IPS-18c (cell line): Measurements from ENCODE around the gene CDC42BPB.
"Not testable (repeated sequence)": the region's sequence is repeated elsewhere in the genome, so short reads cannot be mapped to it uniquely, and the experiment has no call there.

Source experiments
- H3K4me3 ChIP-seq: 2 replicates; pipeline ENCODE4 v1.7.0; 2013; ENCODE audit warnings: low read depth, mild to moderate bottlenecking, low read length, moderate library complexity; ENCODE audit not compliant: insufficient read depth
- H3K9me3 ChIP-seq: one replicate; pipeline ENCODE4 v1.6.1; 2013; ENCODE audit warnings: mild to moderate bottlenecking, low read length, moderate library complexity; ENCODE audit not compliant: control insufficient read depth, insufficient read depth

Gene CDC42BPB

DNA sequence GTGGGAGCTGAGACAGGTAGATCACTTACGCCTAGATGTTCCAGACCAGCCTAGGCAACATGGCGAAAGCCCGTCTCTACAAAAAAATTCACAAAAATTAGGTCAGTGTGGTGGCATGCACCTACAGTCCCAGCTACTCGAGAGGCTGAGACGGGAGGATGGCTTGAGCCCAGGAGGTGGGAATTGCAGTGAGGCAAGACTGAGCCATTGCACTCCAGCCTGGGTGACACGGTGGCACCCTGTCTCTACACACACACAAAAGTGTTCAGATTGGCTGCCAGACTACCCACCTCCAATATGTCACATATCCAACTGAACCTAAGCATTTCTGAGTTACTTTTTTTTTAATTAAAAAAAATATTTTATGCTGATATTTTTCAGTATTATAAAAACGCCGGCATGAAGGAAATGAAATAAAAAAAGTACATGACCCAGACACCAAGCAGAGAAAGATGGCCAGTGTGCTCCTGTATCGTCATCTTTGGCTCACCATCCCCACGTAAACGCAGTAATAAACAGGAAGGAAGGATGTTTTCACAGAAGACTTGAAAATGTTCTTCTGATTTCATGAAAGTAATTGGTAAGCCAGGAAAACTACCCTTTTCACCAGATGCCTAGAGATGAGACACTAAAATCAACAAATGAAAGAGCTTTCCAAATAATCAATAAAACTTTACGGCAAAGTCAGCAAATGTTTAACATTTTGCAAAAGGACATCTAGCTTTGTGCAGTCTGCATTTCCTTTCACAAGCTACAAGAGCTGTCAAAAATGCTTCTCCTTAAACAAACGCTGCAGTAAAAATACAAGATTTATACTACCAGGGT is 26.4 kb downstream of the CDC42BPB start:
- Histone ChIP-seq H3K4me3 (no peak overlapping the region), H3K9me3 (no peaks in the 10 kb centered on the region)

DNA sequence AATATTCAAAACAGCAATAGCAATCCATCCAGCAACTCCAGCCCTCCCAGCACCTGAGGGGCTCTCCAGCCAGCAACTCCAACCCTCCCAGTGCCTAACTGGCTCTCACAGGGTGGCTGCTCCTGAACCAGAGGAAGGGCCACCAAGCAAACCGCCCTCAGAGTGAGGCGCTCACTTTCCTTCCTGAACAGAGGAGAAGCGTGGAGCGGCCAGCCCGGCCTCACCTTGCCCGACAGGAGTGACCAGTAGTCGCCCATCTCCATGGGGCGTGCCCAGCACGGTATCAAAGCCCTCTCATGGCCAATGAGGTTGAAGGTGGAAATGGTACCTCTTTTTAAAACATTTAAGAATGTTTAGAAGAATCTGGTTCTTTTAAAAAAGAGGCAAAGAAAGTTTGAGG is 27.4 kb downstream of the CDC42BPB start:
- no peak overlapping the region for H3K4me3 ChIP-seq
- H3K9me3 ChIP-seq: no peaks in the 10 kb centered on the region

DNA sequence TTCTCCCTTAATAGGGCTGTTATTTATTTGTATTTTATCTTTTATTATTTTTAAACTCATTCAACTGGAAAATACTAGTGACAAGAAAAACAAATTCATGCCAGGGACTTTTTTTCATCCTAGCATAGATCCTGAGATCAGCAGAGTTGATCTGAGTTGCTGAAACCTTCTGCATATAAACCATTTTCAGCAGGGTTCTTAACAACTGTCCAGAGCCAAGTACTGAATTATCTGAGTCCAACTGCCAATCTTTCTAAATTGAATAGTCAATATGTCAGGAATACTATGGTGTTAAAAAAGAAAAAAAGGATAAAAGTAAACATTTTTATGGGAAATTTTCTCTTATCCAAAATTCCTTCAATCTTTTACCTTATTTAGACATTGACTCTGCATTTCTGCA is 28.6 kb downstream of the CDC42BPB start:
- Histone ChIP-seq H3K9me3 (no peaks in the 10 kb centered on the region), H3K4me3 (no peak overlapping the region)

DNA sequence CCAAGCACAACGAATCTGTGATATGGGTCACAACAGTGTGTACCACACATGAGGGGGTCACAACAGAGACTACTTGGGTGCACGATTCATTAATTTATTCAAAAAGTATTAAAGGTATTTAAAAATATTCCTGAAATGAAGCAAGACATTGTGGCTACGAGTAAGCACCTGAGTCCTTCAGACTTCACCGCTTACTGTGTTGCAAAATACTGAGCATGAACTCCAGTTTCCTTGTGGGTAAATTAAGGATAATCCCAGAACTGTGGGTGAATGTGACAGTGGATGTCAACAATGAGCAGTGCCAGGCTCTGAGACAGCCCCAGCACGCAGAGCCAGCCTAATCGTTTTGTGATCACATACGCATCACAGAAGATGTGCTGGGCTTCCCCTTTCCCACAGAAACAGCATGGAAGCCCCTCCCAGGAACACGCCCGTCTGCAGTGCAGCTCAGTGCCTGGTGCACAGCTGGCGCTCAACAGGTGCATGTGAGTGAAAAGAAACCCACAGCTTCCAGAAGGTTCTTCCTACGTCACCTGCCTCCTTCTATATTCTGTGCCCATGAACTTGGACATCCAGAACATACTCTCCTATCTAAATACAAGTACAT is 29.1 kb downstream of the CDC42BPB start:
- H3K4me3 ChIP-seq: no peak overlapping the region

DNA sequence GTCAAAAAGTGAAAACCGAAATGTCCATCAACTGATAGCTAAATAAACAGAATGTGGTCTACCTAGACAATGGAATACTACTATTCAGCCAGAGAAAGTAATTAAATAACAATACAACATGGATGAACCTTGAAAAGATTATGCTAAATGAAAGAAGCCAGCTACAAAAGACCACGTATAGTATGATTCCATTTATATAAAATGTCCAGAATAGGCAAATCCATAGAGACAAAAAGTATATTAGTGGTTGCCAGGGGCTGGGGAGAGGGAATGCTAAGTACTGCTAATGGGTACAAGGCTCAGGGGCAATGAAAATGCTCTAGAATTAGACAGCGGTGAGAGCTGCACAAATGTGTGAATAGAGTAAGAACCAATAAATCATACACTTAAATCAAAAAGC is 29.9 kb downstream of the CDC42BPB start:
- no peaks in the 10 kb centered on the region for H3K9me3 ChIP-seq
- H3K4me3 ChIP-seq: no peak overlapping the region

More for the DNA sequence above, 29.1 kb downstream of the CDC42BPB start:
- H3K9me3 ChIP-seq: no peaks in the 10 kb centered on the region

DNA sequence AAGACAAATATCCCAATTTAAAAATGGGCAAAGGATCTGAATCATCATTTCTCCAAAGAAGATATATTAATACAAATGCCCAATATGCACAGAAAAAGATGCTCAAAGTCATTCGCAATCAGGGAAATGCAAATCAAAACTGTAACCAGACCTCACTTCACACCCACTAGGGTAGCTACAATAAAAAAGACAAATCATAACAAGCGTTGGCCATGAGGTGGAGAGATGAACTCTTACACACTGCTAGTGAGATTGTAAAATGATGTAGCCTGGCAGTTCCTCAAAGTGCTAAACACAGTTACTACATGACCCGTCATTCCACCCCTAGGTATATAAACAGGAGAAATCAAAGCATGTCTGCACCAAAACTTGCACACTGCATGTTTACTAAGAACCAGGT is 30.4 kb downstream of the CDC42BPB start:
- Histone ChIP-seq H3K9me3 (no peaks in the 10 kb centered on the region), H3K4me3 (no peak overlapping the region)

DNA sequence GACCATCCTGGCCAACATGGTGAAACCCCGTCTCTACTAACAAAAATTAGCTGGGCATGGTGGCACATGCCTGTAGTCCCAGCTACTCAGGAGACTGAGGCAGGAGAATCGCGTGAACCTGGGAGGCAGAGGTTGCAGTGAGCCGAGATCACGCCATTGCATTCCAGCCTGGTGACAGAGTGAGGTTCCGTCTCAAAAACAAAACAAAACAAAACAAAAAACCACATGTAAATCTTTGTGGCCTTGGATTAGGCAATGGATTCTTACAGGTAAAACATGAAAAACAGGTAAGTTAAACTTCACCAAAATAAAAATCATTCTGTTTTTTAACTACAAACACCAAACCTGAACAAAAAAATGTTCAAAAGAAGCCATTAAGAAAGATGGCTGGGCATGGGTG is 31.2 kb downstream of the CDC42BPB start:
- H3K4me3 ChIP-seq, H3K9me3 ChIP-seq: not testable (repeated sequence)

DNA sequence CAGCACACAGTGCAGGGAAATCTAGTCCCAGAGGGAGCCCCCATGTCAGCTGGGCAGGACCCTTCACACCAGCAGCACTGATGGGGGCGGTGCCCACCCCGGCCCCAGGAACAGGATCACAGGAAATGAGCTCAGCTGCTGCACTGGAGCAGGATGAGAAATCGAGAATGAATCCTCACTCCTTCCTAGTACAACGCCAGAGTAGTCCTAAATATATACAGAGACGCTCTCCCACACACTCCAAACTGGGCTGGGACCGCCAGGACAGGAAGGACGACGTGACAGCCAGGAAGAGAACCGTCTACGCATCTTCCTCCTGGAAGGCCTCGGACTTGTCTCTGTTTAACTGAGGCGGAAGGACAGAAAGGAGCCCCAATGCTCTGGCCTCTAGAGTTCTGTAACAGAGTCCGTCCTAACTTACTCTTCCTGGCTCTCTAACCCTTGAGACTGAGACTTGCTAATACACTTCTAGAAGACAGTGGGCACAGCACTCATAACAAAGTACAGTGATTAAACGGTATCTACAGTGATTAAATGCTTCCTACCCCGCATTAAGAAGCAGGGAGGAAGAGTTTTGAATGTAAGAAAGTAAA is 33.4 kb downstream of the CDC42BPB start:
- H3K4me3 ChIP-seq: no peak overlapping the region
- H3K9me3 ChIP-seq: no peaks in the 10 kb centered on the region

DNA sequence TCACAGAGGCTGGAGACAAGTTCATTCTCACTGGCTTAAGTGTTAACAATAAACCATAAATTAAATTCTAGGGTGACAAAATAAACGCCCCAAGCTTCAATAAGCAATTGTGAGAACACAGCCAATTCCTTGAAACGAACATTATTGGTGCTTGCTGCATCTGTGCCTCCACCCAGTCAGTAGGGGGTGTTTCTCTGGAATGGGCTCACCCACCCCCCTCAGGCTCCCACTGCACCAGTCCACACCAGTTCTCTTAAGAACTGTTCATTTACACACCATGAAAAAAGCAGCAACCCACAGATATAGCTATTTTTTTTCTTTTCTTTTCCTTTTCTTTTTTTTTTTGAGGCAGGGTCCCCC is 34.7 kb downstream of the CDC42BPB start:
- no peaks in the 10 kb centered on the region for H3K9me3 ChIP-seq
- no peak overlapping the region for H3K4me3 ChIP-seq

DNA sequence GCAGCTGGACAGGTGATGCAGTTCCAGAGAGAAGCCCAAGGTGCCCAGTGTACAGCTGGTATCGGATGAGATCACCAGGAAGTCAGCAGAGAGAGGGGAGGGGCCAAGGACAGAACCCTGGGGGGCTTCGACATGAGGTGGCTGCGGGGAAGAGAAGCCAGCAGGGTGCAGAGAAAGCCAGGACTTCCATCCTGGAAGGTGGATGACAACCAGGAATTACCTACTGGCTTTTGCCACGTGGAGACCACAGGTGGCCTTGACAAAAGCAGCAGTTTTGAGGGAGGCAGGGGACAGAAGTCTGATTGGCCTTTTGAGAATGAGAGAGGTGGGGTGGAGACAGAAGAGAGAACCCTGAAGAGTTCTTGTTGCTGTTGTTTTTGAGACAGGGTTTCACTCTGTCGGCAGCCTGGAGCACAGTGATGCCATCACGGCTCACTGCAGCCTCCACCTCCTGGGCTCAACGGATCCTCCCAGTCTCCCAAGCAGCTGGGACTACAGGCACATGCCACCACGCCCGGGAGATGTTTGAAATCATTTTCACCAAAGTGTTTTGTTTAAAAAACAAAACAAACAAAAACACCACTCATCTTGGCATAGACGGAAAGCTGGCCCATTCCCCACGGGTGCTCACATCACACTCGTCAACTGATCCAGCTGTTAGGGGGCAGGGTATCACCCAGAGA is 35.2 kb downstream of the CDC42BPB start:
- no peaks in the 10 kb centered on the region for H3K9me3 ChIP-seq
- no peak overlapping the region for H3K4me3 ChIP-seq

DNA sequence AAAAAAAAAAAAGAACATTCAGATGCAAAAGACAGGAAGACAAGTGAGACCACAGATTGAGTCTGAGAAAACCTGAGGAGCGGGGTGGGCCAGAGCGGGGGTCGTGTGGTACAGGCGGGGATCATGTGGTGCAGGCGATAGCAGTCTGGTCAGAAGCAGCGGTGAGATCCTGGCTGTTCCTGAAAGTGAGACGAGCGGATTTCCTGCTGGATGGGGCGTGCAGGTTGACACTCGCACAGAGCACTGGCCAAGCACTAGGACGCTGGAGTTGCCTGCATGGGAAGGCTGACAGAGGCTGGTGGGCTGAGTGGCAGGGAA is 35.7 kb downstream of the CDC42BPB start:
- Histone ChIP-seq H3K4me3 (no peak overlapping the region), H3K9me3 (no peaks in the 10 kb centered on the region)

DNA sequence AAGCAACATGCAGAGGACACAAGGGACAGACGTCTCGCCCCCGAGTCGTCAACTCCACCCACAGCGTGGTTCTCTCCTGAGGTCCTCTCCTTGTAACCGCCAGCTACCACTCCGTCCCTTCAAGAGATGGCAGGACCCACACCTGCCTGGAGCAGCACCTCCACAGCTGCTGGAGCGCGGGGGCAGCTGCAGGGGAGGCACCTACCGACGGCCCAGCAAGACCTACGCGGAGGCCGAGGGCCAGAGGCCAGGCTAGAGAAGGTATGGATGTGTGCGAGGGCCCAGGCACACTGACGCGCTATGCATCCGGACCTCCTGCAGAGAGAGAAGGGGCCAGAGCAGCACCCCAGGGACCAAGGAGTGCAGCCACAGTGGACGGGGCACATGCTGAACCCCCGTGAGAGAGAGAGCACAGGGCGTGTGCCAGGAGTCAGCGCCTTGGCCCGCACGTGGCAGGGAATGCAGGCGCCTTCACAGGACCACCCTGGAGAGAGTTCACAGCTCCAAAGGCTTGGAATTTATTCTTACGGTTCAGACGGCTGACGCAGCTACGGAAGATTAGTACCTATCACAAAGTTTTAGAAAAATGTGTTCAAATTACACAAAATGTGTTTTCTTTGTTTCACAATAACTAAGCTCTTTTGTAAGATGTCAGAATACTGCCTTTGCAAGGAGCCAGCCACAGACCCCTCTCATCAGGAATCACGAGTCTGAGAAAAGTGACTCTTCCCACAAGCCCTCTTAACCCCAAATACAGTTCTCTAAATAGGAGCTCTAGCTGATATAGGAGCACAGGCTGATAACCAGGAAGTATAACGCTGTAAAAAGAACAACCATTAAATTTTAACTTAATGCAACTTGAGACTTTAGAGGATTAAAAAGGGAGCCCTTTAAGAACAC is 36.8 kb downstream of the CDC42BPB start:
- H3K9me3 ChIP-seq: no peaks in the 10 kb centered on the region
- H3K4me3 ChIP-seq: no peak overlapping the region

DNA sequence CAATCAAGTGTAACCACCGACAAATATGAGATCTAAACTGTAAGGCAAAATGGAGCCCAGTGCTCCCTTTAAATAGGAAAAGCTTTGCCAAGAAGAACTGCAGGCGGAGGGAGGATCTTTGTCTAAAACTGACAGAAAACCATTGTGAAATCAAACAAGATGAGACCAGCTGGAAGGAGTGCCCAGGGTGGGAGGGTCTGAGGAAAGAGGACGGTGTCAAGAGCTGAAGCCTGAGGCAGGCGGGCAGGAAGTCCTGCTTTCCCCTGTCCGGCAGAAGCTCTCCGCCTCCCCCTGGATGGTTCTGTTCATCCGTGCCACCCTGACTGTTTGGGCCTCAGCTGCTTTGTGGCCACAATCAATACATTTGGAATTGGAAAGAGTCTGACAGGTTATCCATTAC is 37.5 kb downstream of the CDC42BPB start:
- H3K4me3 ChIP-seq: no peak overlapping the region
- no peaks in the 10 kb centered on the region for H3K9me3 ChIP-seq

DNA sequence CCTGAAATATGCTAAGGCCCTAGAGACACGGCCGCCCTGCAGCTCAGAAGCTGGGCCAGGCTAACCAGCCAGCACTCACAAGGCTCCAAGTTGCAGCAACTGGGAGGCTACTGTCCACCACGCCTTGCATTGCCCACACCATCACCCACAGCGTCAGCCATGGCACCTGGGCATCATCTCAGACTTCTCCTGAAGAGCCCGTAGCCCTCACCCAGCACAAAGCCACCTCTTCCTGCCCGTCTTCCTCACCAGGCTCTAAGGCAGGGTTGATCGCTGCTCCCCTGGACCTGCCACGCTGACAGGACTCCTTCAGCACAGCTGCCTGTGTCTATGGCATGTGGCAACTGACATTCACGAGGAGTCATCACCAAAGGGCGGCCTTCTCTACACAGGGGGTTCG is 38.1 kb downstream of the CDC42BPB start:
- Histone ChIP-seq H3K4me3 (no peak overlapping the region), H3K9me3 (no peaks in the 10 kb centered on the region)

DNA sequence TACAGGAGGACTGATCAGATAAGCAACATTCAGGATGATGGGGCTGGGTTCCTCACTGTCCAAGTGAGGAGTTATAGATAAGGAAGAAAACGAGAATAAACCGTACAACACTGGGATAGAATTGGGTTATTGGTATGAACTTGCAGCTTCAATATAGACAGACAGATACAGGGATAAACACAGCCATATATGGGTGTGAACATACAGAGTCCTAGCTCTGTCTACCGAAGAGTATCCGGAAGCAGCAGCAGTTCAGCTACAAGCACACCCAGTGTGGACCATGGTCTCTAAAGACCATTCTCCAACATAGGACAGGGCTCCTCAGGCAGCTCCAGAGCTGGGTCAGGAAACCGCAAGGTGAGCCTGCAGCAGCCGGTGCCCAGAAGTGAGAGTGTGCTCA is 40.8 kb downstream of the CDC42BPB start:
- H3K9me3 ChIP-seq: no peaks in the 10 kb centered on the region
- H3K4me3 ChIP-seq: no peak overlapping the region

DNA sequence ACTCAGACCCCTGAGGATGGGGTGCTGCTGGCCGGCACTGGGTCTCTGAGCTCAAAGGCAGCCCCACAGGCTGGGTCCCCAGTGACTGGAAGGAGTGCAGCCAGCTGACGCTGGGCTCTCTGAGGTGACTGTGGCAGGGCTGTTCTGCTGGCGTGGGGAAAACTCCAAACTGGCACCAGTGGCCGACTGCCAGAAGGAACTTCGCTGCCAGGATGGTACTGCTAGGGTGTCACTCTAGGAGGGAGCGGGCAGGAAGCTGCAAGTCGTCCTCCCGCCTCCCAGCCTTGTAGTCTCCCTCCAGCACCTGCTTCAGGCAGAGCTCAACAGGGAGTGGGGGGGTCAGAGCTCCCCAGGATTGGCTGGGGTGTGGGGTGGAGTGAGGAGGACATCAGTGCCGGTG is 41.3 kb downstream of the CDC42BPB start:
- H3K4me3 ChIP-seq: no peak overlapping the region
- H3K9me3 ChIP-seq: no peaks in the 10 kb centered on the region

DNA sequence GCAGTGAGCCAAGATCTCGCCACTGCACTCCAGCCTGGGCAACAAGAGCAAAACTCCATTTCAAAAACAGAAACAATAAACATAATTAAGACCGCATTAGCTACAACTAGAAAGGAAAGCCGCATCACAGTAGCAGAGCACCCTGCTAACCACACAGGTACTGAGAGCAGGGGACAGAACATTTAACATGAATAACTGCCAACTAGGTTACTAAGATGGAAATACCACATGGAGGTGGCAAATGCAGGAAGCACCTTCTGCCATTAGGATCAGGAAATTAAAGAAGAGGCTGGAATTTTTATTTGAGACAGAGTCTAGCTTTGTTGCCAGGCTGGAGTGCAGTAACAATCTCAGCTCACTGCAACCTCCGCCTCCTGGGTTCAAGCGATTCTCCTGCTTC is 41.9 kb downstream of the CDC42BPB start:
- Histone ChIP-seq H3K4me3 (no peak overlapping the region), H3K9me3 (no peaks in the 10 kb centered on the region)
